NB4 (cell line): ENCODE data around the gene SLC38A11.

Experiments used
- CTCF ChIP-seq: IDR thresholded peaks from one replicate; pipeline ENCODE4 v1.5.1; 2012; ENCODE audit warnings: low read depth, low read length
- POLR2A ChIP-seq: IDR thresholded peaks from 2 replicates; pipeline ENCODE4 v1.6.1; 2011; ENCODE audit warnings: mild to moderate bottlenecking; ENCODE audit not compliant: insufficient read length; ENCODE audit errors: extremely low read depth

GRCh38 chr2:164972216-164972615 is 16.9 kb upstream of the SLC38A11 start:
- TF ChIP-seq CTCF (no peak), POLR2A (no peak)
